HEK293 (cell line): ENCODE measurements around the gene ACOX2.

Experiments
- CTCF ChIA-PET: fragments of 350-600 bp; formaldehyde crosslinking; extraction: SDS; loops from one replicate; lab custom pipeline; 2021; ENCODE audit warnings: antibody characterized with exemption; lab: Yijun Ruan, JAX
- POLR2A ChIA-PET: fragments of 300-600 bp; formaldehyde crosslinking; extraction: SDS; loops from one replicate; lab custom pipeline; 2020; ENCODE audit warnings: antibody characterized with exemption, inconsistent platforms; lab: Yijun Ruan, JAX
- H3K27ac ChIP-seq: fragments of 200-500 bp; sonication (Bioruptor generic); 2 replicates; pipeline ENCODE4 v1.5.1; 2014; ENCODE audit warnings: low read depth, low read length, control low read depth, inconsistent platforms; ENCODE audit errors: extremely low read depth
- H3K36me3 ChIP-seq, 2 experiments: fragments of 200-500 bp in 1 of 2; sonication (Bioruptor generic) in 1 of 2; 1 replicate in 1 of 2; 2 replicates in 1 of 2; pipeline ENCODE4 v1.5.1; 2014 to 2017; ENCODE audit warnings: inconsistent platforms in 2 of 2, low read length in 2 of 2; ENCODE audit not compliant: control insufficient read depth in 2 of 2, insufficient read depth in 1 of 2
- H3K4me1 ChIP-seq: fragments of 200-500 bp; sonication (Bioruptor generic); 2 replicates; pipeline ENCODE4 v1.5.1; 2014; ENCODE audit warnings: mild to moderate bottlenecking, low read length, inconsistent platforms; ENCODE audit not compliant: control insufficient read depth, insufficient read depth
- H3K4me3 ChIP-seq: 2 replicates; pipeline ENCODE4 v1.5.1; 2011; ENCODE audit warnings: low read depth, mild to moderate bottlenecking, control low read depth, low read length, moderate library complexity
- H3K9me3 ChIP-seq: fragments of 200-500 bp; sonication (Bioruptor generic); 2 replicates; pipeline ENCODE4 v1.5.1; 2014; ENCODE audit warnings: low read depth, low read length, inconsistent platforms; ENCODE audit not compliant: control insufficient read depth, insufficient read depth
- GLI2 ChIP-seq: fragments of 450-650 bp; formaldehyde crosslinking; IDR thresholded peaks from 2 replicates; pipeline ENCODE4; 2017; ENCODE audit warnings: missing biosample characterization, missing genetic modification characterization, low read depth, borderline replicate concordance
- GLIS2 ChIP-seq: fragments of 450-650 bp; formaldehyde crosslinking; IDR thresholded peaks from 2 replicates; pipeline ENCODE4 v1.5.1; 2016; ENCODE audit warnings: missing biosample characterization, missing genetic modification characterization
- KLF1 ChIP-seq: fragments of 450-650 bp; formaldehyde crosslinking; IDR thresholded peaks from 2 replicates; pipeline ENCODE4 v1.5.1; 2016; ENCODE audit warnings: missing biosample characterization, missing genetic modification characterization
- KLF8 ChIP-seq: fragments of 450-650 bp; formaldehyde crosslinking; IDR thresholded peaks from 2 replicates; pipeline ENCODE4 v1.5.1; 2016; ENCODE audit warnings: missing biosample characterization, missing genetic modification characterization
- PRDM2 ChIP-seq: fragments of 450-650 bp; formaldehyde crosslinking; IDR thresholded peaks from 2 replicates; pipeline ENCODE4 v1.5.1; 2016; ENCODE audit warnings: missing biosample characterization, missing genetic modification characterization, borderline replicate concordance
- ZFP41 ChIP-seq: fragments of 450-650 bp; formaldehyde crosslinking; IDR thresholded peaks from 2 replicates; pipeline ENCODE4 v1.5.1; 2016; ENCODE audit warnings: missing biosample characterization, missing genetic modification characterization, borderline replicate concordance
- ZFP69B ChIP-seq: fragments of 450-650 bp; formaldehyde crosslinking; IDR thresholded peaks from 2 replicates; pipeline ENCODE4 v1.5.1; 2016; ENCODE audit warnings: missing biosample characterization, missing genetic modification characterization
- ZNF175 ChIP-seq: fragments of 450-650 bp; formaldehyde crosslinking; IDR thresholded peaks from 2 replicates; pipeline ENCODE4 v1.5.1; 2016; ENCODE audit warnings: missing biosample characterization, missing genetic modification characterization
- ZNF223 ChIP-seq: fragments of 450-650 bp; formaldehyde crosslinking; IDR thresholded peaks from 2 replicates; pipeline ENCODE4 v1.5.1; 2016; ENCODE audit warnings: missing biosample characterization, missing genetic modification characterization
- ZNF362 ChIP-seq: fragments of 450-650 bp; formaldehyde crosslinking; IDR thresholded peaks from 2 replicates; pipeline ENCODE4 v1.5.1; 2016; ENCODE audit warnings: missing biosample characterization, missing genetic modification characterization
- ZNF394 ChIP-seq: fragments of 450-650 bp; formaldehyde crosslinking; IDR thresholded peaks from 2 replicates; pipeline ENCODE4 v1.5.1; 2016; ENCODE audit warnings: missing biosample characterization, missing genetic modification characterization, mild to moderate bottlenecking, moderate library complexity, borderline replicate concordance
- ZNF449 ChIP-seq: fragments of 450-650 bp; formaldehyde crosslinking; IDR thresholded peaks from 2 replicates; pipeline ENCODE4 v1.5.1; 2017; ENCODE audit warnings: missing biosample characterization, mild to moderate bottlenecking, missing genetic modification characterization, moderate library complexity
- ZNF501 ChIP-seq: fragments of 450-650 bp; formaldehyde crosslinking; IDR thresholded peaks from 2 replicates; pipeline ENCODE4 v1.5.1; 2016; ENCODE audit warnings: missing biosample characterization, missing genetic modification characterization
- ZNF521 ChIP-seq: fragments of 450-650 bp; formaldehyde crosslinking; IDR thresholded peaks from 2 replicates; pipeline ENCODE4 v1.5.1; 2017; ENCODE audit warnings: missing biosample characterization, mild to moderate bottlenecking, missing genetic modification characterization
- ZNF596 ChIP-seq: fragments of 450-650 bp; IDR thresholded peaks from 2 replicates; pipeline ENCODE4 v1.5.0; 2018; ENCODE audit warnings: missing biosample characterization, mild to moderate bottlenecking, missing genetic modification characterization, moderate library complexity
- ZNF624 ChIP-seq: fragments of 450-650 bp; formaldehyde crosslinking; IDR thresholded peaks from 2 replicates; pipeline ENCODE4 v1.5.1; 2017; ENCODE audit warnings: missing biosample characterization, missing genetic modification characterization
- ZNF701 ChIP-seq: fragments of 450-650 bp; formaldehyde crosslinking; IDR thresholded peaks from 2 replicates; pipeline ENCODE4 v1.5.1; 2016; ENCODE audit warnings: missing biosample characterization, missing genetic modification characterization
- ZNF76 ChIP-seq: fragments of 450-650 bp; formaldehyde crosslinking; IDR thresholded peaks from 2 replicates; pipeline ENCODE4; 2016; ENCODE audit warnings: low read depth, missing biosample characterization, missing genetic modification characterization, borderline replicate concordance
- ZSCAN23 ChIP-seq: fragments of 450-650 bp; formaldehyde crosslinking; IDR thresholded peaks from 2 replicates; pipeline ENCODE4 v1.5.1; 2016; ENCODE audit warnings: missing biosample characterization, missing genetic modification characterization

ACOX2 gene

GRCh38 chr3:58539626-58540025 is 2.6 kb upstream of the ACOX2 start:
- H3K4me1 ChIP-seq, result no peaks in the 10 kb centered on the region
- H3K36me3 ChIP-seq, result no peaks in the 10 kb centered on the region
- no peak overlapping the region for H3K4me3 ChIP-seq
- H3K27ac ChIP-seq, result no peak overlapping the region
- H3K9me3 ChIP-seq, result no peaks in the 10 kb centered on the region
- ChIA-PET CTCF (interaction anchor here (0.6 to 0.9 kb wide), 2 partner anchors 29 to 205 kb away, joined by 3 to 4 read pairs; no protein-coding TSS in a partner anchor), POLR2A (no interaction called here)
- TF ChIP-seq ZNF362 (no peak), ZNF175 (tag by site-specific recombination) (no peak), ZFP69B (no peak), KLF8 (tag by site-specific recombination) (no peak), ZNF223 (tag by site-specific recombination) (no peak), ZSCAN23 (tag by site-specific recombination) (no peak), ZNF596 (tag by site-specific recombination) (no peak), ZNF521 (tag by site-specific recombination) (no peak), GLI2 (tag by site-specific recombination) (no peak), ZNF394 (no peak), ZNF501 (tag by site-specific recombination) (no peak)

- TF ChIP-seq ZNF449 (tag by site-specific recombination) (no peak), ZNF701 (no peak), PRDM2 (tag by site-specific recombination) (no peak), ZFP41 (no peak), ZNF76 (tag by site-specific recombination) (no peak), GLIS2 (tag by site-specific recombination) (no peak), KLF1 (tag by site-specific recombination) (no peak), ZFP69B (no peak), ZNF624 (no peak)
- TF ChIP-seq, all 188 proteins: peak for 0
- Histone ChIP-seq H3K27ac (no peak overlapping the region), H3K36me3 (no peaks in the 10 kb centered on the region), H3K9me3 (no peaks in the 10 kb centered on the region), H3K4me1 (no peaks in the 10 kb centered on the region), H3K4me3 (no peak overlapping the region)
- CTCF ChIA-PET, result interaction anchor here (0.7 to 1.8 kb wide), 3 partner anchors 9 to 217 kb away, joined by 3 to 14 read pairs (median 4); no protein-coding TSS in a partner anchor
- POLR2A ChIA-PET, result no interaction called here
Measured at GRCh38 chr3:58537412-58538301, 667 bp upstream of the ACOX2 start.
